ENCODE data around the gene MRAS.

- TF ChIP-seq CTCF (IDR thresholded peaks at IDR 0.05) (no peak), POLR2A (IDR thresholded peaks at IDR 0.05) (no peak)
Measured at GRCh38 chr3:138389841-138390581, 41.6 kb downstream of the MRAS start.
